Stomach (tissue), 9 donors: ENCODE results near the gene AIP. TPM values are rescaled to one million over a fixed set of nuclear protein-coding genes. Genes with fewer than 3 reads are reported as not detected.

Experiments
- DNase-seq, 2 donors: peaks; one replicate each; pipeline versions ENCODE4 v3.0.0 to v3.0.0-alpha.2; 2013 to 2019
- H3K27ac ChIP-seq, 5 donors: fragments of 200-600 bp in 4 of 5; sonication (generic) in 4 of 5; one replicate each; pipeline ENCODE4 v1.5.1; 2013 to 2019; ENCODE audit warnings: mild to moderate bottlenecking in 1 of 5, moderate library complexity in 1 of 5
- H3K27me3 ChIP-seq, 3 donors: fragments of 200-600 bp; sonication (generic); one replicate each; pipeline ENCODE4 v1.5.1; 2017 to 2019; ENCODE audit warnings: mixed run types in 1 of 3
- H3K36me3 ChIP-seq, 4 donors: fragments of 200-600 bp; sonication (generic); 1 replicate in 3 of 4; 2 replicates in 1 of 4; pipeline ENCODE4 v1.5.1; 2016 to 2019
- H3K4me1 ChIP-seq, 4 donors: fragments of 200-600 bp; sonication (generic); one replicate each; pipeline ENCODE4 v1.5.1; 2016 to 2019
- H3K4me3 ChIP-seq, 4 donors: fragments of 200-600 bp; sonication (generic) in 3 of 4; one replicate each; pipeline ENCODE4 v1.5.1; 2016 to 2019; ENCODE audit warnings: mild to moderate bottlenecking in 1 of 4
- H3K9me3 ChIP-seq, 4 donors: fragments of 200-600 bp; sonication (generic); one replicate each; pipeline ENCODE4 v1.5.1; 2016 to 2019
- EP300 ChIP-seq: sonication (generic); formaldehyde crosslinking; IDR thresholded peaks from one replicate; pipeline ENCODE4 v1.6.1; 2017; ENCODE audit warnings: antibody characterized with exemption
- POLR2A ChIP-seq, 4 donors: fragments of 450-650 bp; IDR thresholded peaks; one replicate each; pipeline ENCODE4 v1.6.1; 2016; ENCODE audit warnings: antibody characterized with exemption in 4 of 4, control low read depth in 2 of 4, mild to moderate bottlenecking in 1 of 4, moderate library complexity in 1 of 4
- POLR2AphosphoS5 ChIP-seq, 3 donors: sonication (generic); formaldehyde crosslinking; IDR thresholded peaks; one replicate each; pipeline ENCODE4 v1.6.1; 2016; ENCODE audit warnings: antibody characterized with exemption in 3 of 3
- WGBS, 5 donors: extraction: QIAGEN DNeasy Blood & Tissue Kit in 3 of 5; methylation state at CpG; one replicate each; pipeline versions ENCODE4 v1.1.5 to v1.1.7; 2013 to 2018; 5-methylcytosine and 5-hydroxymethylcytosine counted together
- intact Hi-C: fragments of 100-400 bp; cut with DNase I; formaldehyde crosslinking; loops from one replicate; pipeline ENCODE4 v1.15.1; 2023; ENCODE audit warnings: low total_unique reads
- polyA plus RNA-seq, 3 donors: library from polyadenylated mRNA; stranded (reverse); fragments of 200-250 nt; gene quantifications; one replicate each; pipeline ENCODE4 v1.2.3, GENCODE V29; 2013
- total RNA-seq, 5 donors: library from RNA; depleted of rRNA; stranded (reverse); fragments of >200 nt; gene quantifications; one replicate each; pipeline versions ENCODE4 v1.1.0 to v1.2.3, GENCODE V29; 2014 to 2016
- TF ChIP-seq, protein P1 (sequence below), 7 experiments: fragments of 450-650 bp in 4 of 7; fragments of 200-600 bp in 3 of 7; sonication (generic) in 3 of 7; IDR thresholded peaks; one replicate each; pipeline ENCODE4 v1.5.1; 2016 to 2019; ENCODE audit warnings: antibody characterized with exemption in 7 of 7, control low read depth in 2 of 7, mild to moderate bottlenecking in 1 of 7
- donor health status: healthy with polysubstance abuse.
- donor health status: Bipolar disorder and iron deficiency.
- donor health status: healthy.

The AIP gene
- total and polyA plus RNA-seq, 8 donors, result 36.4 to 140 (median 74.6) TPM

- intact Hi-C loops, result loop anchor here (10.0 kb wide), 1 partner anchor 70 kb away; the partner anchor contains the start of genes CDK2AP2 and PITPNM1
- TF ChIP-seq, protein P1, sequence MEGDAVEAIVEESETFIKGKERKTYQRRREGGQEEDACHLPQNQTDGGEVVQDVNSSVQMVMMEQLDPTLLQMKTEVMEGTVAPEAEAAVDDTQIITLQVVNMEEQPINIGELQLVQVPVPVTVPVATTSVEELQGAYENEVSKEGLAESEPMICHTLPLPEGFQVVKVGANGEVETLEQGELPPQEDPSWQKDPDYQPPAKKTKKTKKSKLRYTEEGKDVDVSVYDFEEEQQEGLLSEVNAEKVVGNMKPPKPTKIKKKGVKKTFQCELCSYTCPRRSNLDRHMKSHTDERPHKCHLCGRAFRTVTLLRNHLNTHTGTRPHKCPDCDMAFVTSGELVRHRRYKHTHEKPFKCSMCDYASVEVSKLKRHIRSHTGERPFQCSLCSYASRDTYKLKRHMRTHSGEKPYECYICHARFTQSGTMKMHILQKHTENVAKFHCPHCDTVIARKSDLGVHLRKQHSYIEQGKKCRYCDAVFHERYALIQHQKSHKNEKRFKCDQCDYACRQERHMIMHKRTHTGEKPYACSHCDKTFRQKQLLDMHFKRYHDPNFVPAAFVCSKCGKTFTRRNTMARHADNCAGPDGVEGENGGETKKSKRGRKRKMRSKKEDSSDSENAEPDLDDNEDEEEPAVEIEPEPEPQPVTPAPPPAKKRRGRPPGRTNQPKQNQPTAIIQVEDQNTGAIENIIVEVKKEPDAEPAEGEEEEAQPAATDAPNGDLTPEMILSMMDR (IDR thresholded peaks at IDR 0.05), result no peak
- peak in 1 of 3 donors; percentile 4 for TF ChIP-seq POLR2AphosphoS5 (IDR thresholded peaks at IDR 0.05)
- WGBS, 5 donors, result 71 to 84% (median 74%) methylated on average over 10 to 23 of the region's 23 CpGs
Observed at GRCh38 chr11:67434395-67434881, 48.4 kb upstream of the AIP start.

DNA sequence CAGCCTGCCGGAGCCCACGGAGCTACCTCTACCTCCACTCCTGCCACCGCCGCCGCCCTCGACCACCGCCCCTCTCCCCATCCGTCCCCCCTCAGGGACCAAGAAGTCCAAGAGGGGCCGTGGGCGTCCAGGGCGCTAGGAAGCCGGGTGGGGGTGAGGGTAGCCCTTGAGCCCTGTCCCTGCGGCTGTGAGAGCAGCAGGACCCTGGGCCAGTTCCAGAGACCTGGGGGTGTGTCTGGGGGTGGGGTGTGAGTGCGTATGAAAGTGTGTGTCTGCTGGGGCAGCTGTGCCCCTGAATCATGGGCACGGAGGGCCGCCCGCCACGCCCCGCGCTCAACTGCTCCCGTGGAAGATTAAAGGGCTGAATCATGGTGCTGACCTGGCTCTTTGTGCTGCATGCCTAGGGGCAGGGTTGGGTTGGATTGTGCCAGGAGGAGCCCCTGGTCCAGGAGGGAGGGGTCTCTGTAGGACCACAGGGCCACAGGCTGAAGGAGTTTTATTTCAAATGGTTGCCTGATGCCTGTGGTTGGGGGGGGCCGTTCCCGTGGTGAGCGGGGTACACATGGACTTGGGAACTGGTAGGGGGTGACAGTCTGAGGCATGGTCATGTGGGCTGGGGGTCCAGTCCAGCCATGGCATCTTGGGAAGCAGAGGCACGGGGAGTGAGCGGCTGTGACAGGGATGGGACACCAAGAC, 47.6 kb upstream of the AIP start:
- TF ChIP-seq POLR2A (IDR thresholded peaks at IDR 0.05) (no peak), POLR2AphosphoS5 (IDR thresholded peaks at IDR 0.05) (no peak), EP300 (no peak)
- TF ChIP-seq, protein P1 (IDR thresholded peaks at IDR 0.05), result no peak
- peaks cover 7 to 60% (median 41%) of the 10 kb centered on the region in 4 donors for H3K4me1 ChIP-seq
- peak overlapping the region in 2 of 4 donors; percentile 33 to 45 for H3K4me3 ChIP-seq
- no peak for DNase-seq
- peaks cover 49 to 99% (median 97%) of the 10 kb centered on the region in 4 donors for H3K36me3 ChIP-seq
- H3K27ac ChIP-seq, result peak overlapping the region in 1 of 5 donors; percentile 96
- intact Hi-C loops, result loop anchor here (10.0 kb wide), 1 partner anchor 70 kb away; the partner anchor contains the start of genes CDK2AP2 and PITPNM1
- 70 to 81% (median 76%) methylated on average over 23 to 26 of the region's 26 CpGs for WGBS, 5 donors
- H3K27me3 ChIP-seq, result no peaks in the 10 kb centered on the region
- no peaks in the 10 kb centered on the region for H3K9me3 ChIP-seq

More at GRCh38 chr11:67434395-67434881, 48.4 kb upstream of the AIP start:
- Histone ChIP-seq H3K27me3 (no peaks in the 10 kb centered on the region), H3K4me3 (peak overlapping the region in 1 of 4 donors; percentile 45), H3K27ac (peak overlapping the region in 1 of 5 donors; percentile 96), H3K4me1 (peaks cover 6 to 60% (median 41%) of the 10 kb centered on the region in 4 donors), H3K36me3 (peaks cover 49 to 99% (median 93%) of the 10 kb centered on the region in 4 donors), H3K9me3 (no peaks in the 10 kb centered on the region)
- no peak for DNase-seq

GRCh38 chr11:67435727-67436458, 46.9 kb upstream of the AIP start:
- intact Hi-C loops, result loop anchor here (10.0 kb wide), 1 partner anchor 69 kb away; the partner anchor contains the start of genes CDK2AP2 and PITPNM1
- TF ChIP-seq, protein P1 (IDR thresholded peaks at IDR 0.05), result no peak
- no peak for TF ChIP-seq EP300
- TF ChIP-seq POLR2A (IDR thresholded peaks at IDR 0.05), result no peak
- no peak for TF ChIP-seq POLR2AphosphoS5 (IDR thresholded peaks at IDR 0.05)
- no peaks in the 10 kb centered on the region for H3K9me3 ChIP-seq
- peak overlapping the region in 4 of 5 donors; percentile 45 to 96 (median 78) for H3K27ac ChIP-seq
- H3K4me1 ChIP-seq, result peaks cover 14 to 61% (median 46%) of the 10 kb centered on the region in 4 donors
- no peaks in the 10 kb centered on the region for H3K27me3 ChIP-seq
- 78 to 88% (median 82%) methylated on average over 19 to 38 of the region's 38 CpGs for WGBS, 5 donors
- H3K36me3 ChIP-seq, result peaks cover 49 to 100% (median 97%) of the 10 kb centered on the region in 4 donors
- peak overlapping the region; percentile 8 to 45 (median 34) for H3K4me3 ChIP-seq
- DNase-seq, result no peak

DNA sequence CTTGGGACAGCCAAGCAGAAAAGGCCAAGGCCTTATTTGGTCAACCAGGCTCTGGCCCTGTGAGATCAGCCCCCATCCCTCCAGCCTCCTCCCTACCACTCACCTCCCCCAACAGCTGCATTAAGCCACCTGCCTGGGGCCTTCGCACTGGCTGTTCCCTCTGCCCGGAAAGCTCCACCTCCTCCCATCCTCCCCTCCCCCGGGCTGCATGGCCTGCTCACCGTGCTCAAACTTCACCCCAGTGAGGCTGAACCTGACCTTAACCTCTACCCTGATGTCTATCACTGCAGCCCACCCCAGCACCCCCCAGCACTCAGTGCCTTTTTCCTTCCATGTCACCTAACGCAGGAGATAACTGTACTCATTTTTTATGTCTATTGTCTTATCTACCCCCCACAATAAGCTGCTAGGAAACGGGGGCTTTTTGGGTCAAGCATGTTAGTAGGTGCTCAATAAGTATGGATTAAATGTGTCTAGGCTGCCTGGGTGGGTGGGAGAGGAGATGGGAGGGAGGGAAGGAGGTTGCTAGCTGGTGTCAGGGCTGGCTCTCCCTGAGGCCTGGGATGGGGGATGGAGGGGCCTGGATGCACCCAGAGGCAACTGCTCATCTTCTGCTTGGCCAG, 46.3 kb upstream of the AIP start:
- 33 to 56% (median 49%) methylated on average over 6 of the region's 6 CpGs for WGBS, 5 donors
- peak overlapping the region; percentile 23 to 45 (median 34) for H3K4me3 ChIP-seq
- DNase-seq, result peak; percentile 44 to 55
- TF ChIP-seq EP300 (no peak), POLR2A (IDR thresholded peaks at IDR 0.05) (no peak), POLR2AphosphoS5 (IDR thresholded peaks at IDR 0.05) (no peak)
- TF ChIP-seq, protein P1 (IDR thresholded peaks at IDR 0.05), result no peak
- H3K9me3 ChIP-seq, result no peaks in the 10 kb centered on the region
- peaks cover 19 to 68% (median 52%) of the 10 kb centered on the region in 4 donors for H3K4me1 ChIP-seq
- H3K27ac ChIP-seq, result peak overlapping the region; percentile 32 to 96 (median 73)
- intact Hi-C loops, result loop anchor here (10.0 kb wide), 1 partner anchor 68 kb away; the partner anchor contains the start of genes CDK2AP2 and PITPNM1
- no peaks in the 10 kb centered on the region for H3K27me3 ChIP-seq
- peaks cover 43 to 100% (median 97%) of the 10 kb centered on the region in 4 donors for H3K36me3 ChIP-seq
